K562 (cell line): ENCODE results near the gene PI4KA. TPM values are rescaled to one million over a fixed set of nuclear protein-coding genes. Genes with fewer than 3 reads are reported as not detected.

ENCODE experiments used
- ATAC-seq: fragments of 200-7000 bp; cut with Tn5 transposase; 3 replicates; pipeline ENCODE4 v1.9.1; 2020; ENCODE audit warnings: moderate library complexity
- BruUV-seq: library from RNA; stranded (reverse); fragments of 400-500 nt; replicated peaks from 2 replicates; lab custom pipeline; 2021; lab: Mats Ljungman, UMichigan
- CTCF ChIA-PET: fragments of 300-600 bp; formaldehyde crosslinking; extraction: SDS; loops from one replicate; lab custom pipeline; 2021; ENCODE audit warnings: low intra/inter-chr PET ratio; lab: Yijun Ruan, JAX
- POLR2A ChIA-PET: fragments of 300-600, 350-650 bp; sonication (Branson Sonifier 250); formaldehyde crosslinking; extraction: SDS; loops from one replicate; lab custom pipeline; 2021; ENCODE audit warnings: antibody characterized with exemption, inconsistent platforms; lab: Yijun Ruan, JAX
- DNase-seq, 4 experiments: peaks; one replicate each; pipeline versions ENCODE4 v3.0.0 to v3.0.0-alpha.2; 2011 to 2018; ENCODE audit warnings: low spot score in 3 of 4, mixed read lengths in 3 of 4; ENCODE audit errors: extremely low read depth in 1 of 4
- FAIRE-seq: peaks from 2 replicates; lab custom pipeline; 2011; peaks lifted over from hg19 to GRCh38; lab: Jason Lieb, UNC
- H2AFZ ChIP-seq: 2 replicates; pipeline ENCODE4 v1.6.0; 2011; ENCODE audit warnings: low read depth, low read length, control low read depth, inconsistent platforms
- H3K27ac ChIP-seq: fragments of 200-600 bp; 3 replicates; pipeline ENCODE4 v1.8.0; 2011; ENCODE audit warnings: low read depth, mild to moderate bottlenecking, control low read depth, inconsistent platforms, low read length, moderate library complexity, mixed read lengths; ENCODE audit errors: extremely low read depth
- H3K27me3 ChIP-seq, 2 experiments: fragments of 300-600 bp in 1 of 2; 2 replicates in 1 of 2; 3 replicates in 1 of 2; pipeline versions ENCODE4 v1.6.0 to v1.8.0; 2011; ENCODE audit warnings: inconsistent platforms in 2 of 2, low read length in 2 of 2, mild to moderate bottlenecking in 1 of 2, mixed read lengths in 1 of 2, moderate library complexity in 1 of 2; ENCODE audit not compliant: control insufficient read depth in 2 of 2, insufficient read depth in 2 of 2
- H3K36me3 ChIP-seq: fragments of 300-600 bp; 3 replicates; pipeline ENCODE4 v1.8.0; 2011; ENCODE audit warnings: mild to moderate bottlenecking, low read length, inconsistent platforms; ENCODE audit not compliant: control insufficient read depth, insufficient read depth
- H3K4me1 ChIP-seq, 2 experiments: fragments of 200-600 bp in 1 of 2; replicated peaks in 1 of 2; 2 replicates in 1 of 2; 3 replicates in 1 of 2; pipeline versions ENCODE4 v1.5.1 to v1.8.0; 2011; ENCODE audit warnings: inconsistent platforms in 2 of 2, low read length in 2 of 2, mild to moderate bottlenecking in 1 of 2, mixed read lengths in 1 of 2, moderate library complexity in 1 of 2; ENCODE audit not compliant: control insufficient read depth in 2 of 2, insufficient read depth in 2 of 2
- H3K4me2 ChIP-seq: 2 replicates; pipeline ENCODE4 v1.6.1; 2011; ENCODE audit warnings: low read length, control low read depth, inconsistent platforms, mixed read lengths; ENCODE audit not compliant: insufficient read depth
- H3K4me3 ChIP-seq: fragments of 200-600 bp; sonication (generic), shearing (Covaris generic); 2 replicates; pipeline ENCODE4 v1.5.1; 2016; ENCODE audit warnings: control low read depth, inconsistent platforms
- H3K79me2 ChIP-seq: fragments of 200-600 bp; 3 replicates; pipeline ENCODE4 v1.8.0; 2011; ENCODE audit warnings: low read length, inconsistent platforms; ENCODE audit not compliant: control insufficient read depth, insufficient read depth
- H3K9ac ChIP-seq, 2 experiments: 2 replicates each; pipeline versions ENCODE4 v1.6.0 to v1.6.1; 2011; ENCODE audit warnings: low read depth in 2 of 2, low read length in 2 of 2, control low read depth in 1 of 2, inconsistent platforms in 1 of 2, mild to moderate bottlenecking in 1 of 2, mixed read lengths in 1 of 2; ENCODE audit not compliant: insufficient read depth in 1 of 2
- H3K9me1 ChIP-seq: one replicate; pipeline ENCODE4 v1.6.0; 2011; ENCODE audit warnings: inconsistent platforms, mild to moderate bottlenecking, low read length, moderate library complexity; ENCODE audit not compliant: control insufficient read depth, insufficient read depth
- H3K9me3 ChIP-seq: replicated peaks from 2 replicates; pipeline ENCODE4 v1.5.1; 2011; ENCODE audit warnings: low read depth, low read length, inconsistent platforms; ENCODE audit not compliant: control insufficient read depth, insufficient read depth
- H4K20me1 ChIP-seq: replicated peaks from 2 replicates; pipeline ENCODE4 v1.6.1; 2011; ENCODE audit warnings: low read length, inconsistent platforms, mixed read lengths; ENCODE audit not compliant: control insufficient read depth, insufficient read depth
- E2F3 ChIP-seq: fragments of 250-450 bp; sonication (Bioruptor Pico); IDR thresholded peaks from 2 replicates; pipeline ENCODE4 v1.4.0; 2020; ENCODE audit warnings: mild to moderate bottlenecking
- E2F5 ChIP-seq: sonication (generic); formaldehyde crosslinking; IDR thresholded peaks from 2 replicates; pipeline ENCODE4 v1.8.0; 2022; ENCODE audit warnings: mild to moderate bottlenecking, missing genetic modification reagents
- GABPB1 ChIP-seq: sonication (generic); formaldehyde crosslinking; IDR thresholded peaks from 2 replicates; pipeline ENCODE4 v1.8.0; 2022; ENCODE audit warnings: mild to moderate bottlenecking, missing genetic modification reagents
- GATA2 ChIP-seq: sonication (generic); formaldehyde crosslinking; IDR thresholded peaks from 2 replicates; pipeline ENCODE4 v1.4.0; 2020; ENCODE audit warnings: mild to moderate bottlenecking, missing genetic modification reagents
- HNRNPK ChIP-seq: fragments of 200-400 bp; formaldehyde crosslinking; IDR thresholded peaks from one replicate; pipeline ENCODE4 v1.6.1; 2018; ENCODE audit warnings: mild to moderate bottlenecking, low read depth, low read length; ENCODE audit not compliant: poor library complexity, severe bottlenecking
- MAFK ChIP-seq: IDR thresholded peaks from 2 replicates; pipeline ENCODE4 v1.6.1; 2011; ENCODE audit warnings: low read length, improper control_type of control experiment
- MED1 ChIP-seq: sonication (generic); formaldehyde crosslinking; IDR thresholded peaks from 2 replicates; pipeline ENCODE4 v1.8.1; 2023; ENCODE audit warnings: missing genetic modification reagents, borderline replicate concordance
- POLR3G ChIP-seq: IDR thresholded peaks from 2 replicates; pipeline ENCODE4 v1.6.1; 2011; ENCODE audit not compliant: insufficient read length, insufficient replicate concordance; ENCODE audit errors: extremely low read depth
- PREB ChIP-seq: sonication (generic); formaldehyde crosslinking; IDR thresholded peaks from 2 replicates; pipeline ENCODE4 v1.8.1; 2023; ENCODE audit warnings: mild to moderate bottlenecking, missing genetic modification reagents
- SMARCE1 ChIP-seq: fragments of 450-650 bp; IDR thresholded peaks from 2 replicates; pipeline ENCODE4 v1.7.1; 2016; ENCODE audit warnings: mild to moderate bottlenecking
- TBP ChIP-seq: optimal IDR thresholded peaks from 2 replicates; pipeline ENCODE3; 2011; ENCODE audit warnings: low read depth, low read length, improper control_type of control experiment
- TSC22D4 ChIP-seq: fragments of 450-650 bp; IDR thresholded peaks from 2 replicates; pipeline ENCODE4 v1.6.1; 2016; ENCODE audit warnings: missing genetic modification characterization, missing biosample characterization, control low read depth
- ZNF133 ChIP-seq: fragments of 250-450 bp; sonication (Bioruptor Pico); IDR thresholded peaks from 2 replicates; pipeline ENCODE4 v1.4.0; 2020; ENCODE audit warnings: mild to moderate bottlenecking
- ZNF134 ChIP-seq: fragments of 250-450 bp; sonication (Bioruptor Pico); conservative IDR thresholded peaks from 2 replicates; pipeline ENCODE4 v1.4.0; 2020
- ZNF143 ChIP-seq: sonication (generic); formaldehyde crosslinking; IDR thresholded peaks from 2 replicates; pipeline ENCODE4 v1.9.0; 2022; ENCODE audit warnings: mild to moderate bottlenecking, missing genetic modification reagents
- ZNF408 ChIP-seq: fragments of 250-450 bp; sonication (Bioruptor Pico); IDR thresholded peaks from 2 replicates; pipeline ENCODE4 v1.4.0; 2020; ENCODE audit warnings: low read depth, mild to moderate bottlenecking, moderate library complexity
- WGBS: fragments of 100-300 bp; shearing (Covaris generic); methylation state at CpG from one replicate; pipeline ENCODE4 v1.1.6; 2016; ENCODE audit warnings: low coverage, mixed read lengths; ENCODE audit not compliant: insufficient coverage; ENCODE audit errors: missing lambda C conversion rate; 5-methylcytosine and 5-hydroxymethylcytosine counted together
- in situ Hi-C: fragments of 300-500 bp; cut with MboI; formaldehyde crosslinking; loops from 4 replicates; pipeline ENCODE4 v1.15.0; 2018; ENCODE audit warnings: inconsistent platforms, mixed read lengths
- intact Hi-C: fragments of 100-400 bp; cut with micrococcal nuclease; formaldehyde crosslinking; loops from 2 replicates; pipeline ENCODE4 v1.14.2; 2022
- polyA plus RNA-seq, 8 experiments: library from polyadenylated mRNA; depleted of rRNA in 4 of 8; stranded (reverse) in 5 of 8; unstranded in 3 of 8; fragments of >200 nt; fragmentation: Nextera tagmentation in 2 of 8; fragmentation: Illumina TruSeq in 1 of 8; extraction: Ambion mirVana in 2 of 8; extraction: Trizol in 1 of 8; gene quantifications; 2 replicates each; pipeline versions ENCODE4 v1.2.1 to v1.2.3, GENCODE V29; 2011 to 2014; ENCODE audit warnings: inconsistent platforms in 1 of 8, missing spikeins in 1 of 8
- total RNA-seq, 7 experiments: library from RNA; depleted of rRNA in 6 of 7; stranded (reverse); fragments of >200 nt in 6 of 7; fragmentation: Illumina TruSeq in 2 of 7; extraction: Trizol in 2 of 7; gene quantifications; 2 replicates each; pipeline versions ENCODE4 v1.2.1 to v1.2.3, GENCODE V29; 2011 to 2021; ENCODE audit warnings: low replicate concordance in 1 of 7
- TF ChIP-seq, protein P1 (sequence below), 2 experiments: fragments of 450-650 bp in 1 of 2; sonication (generic) in 1 of 2; formaldehyde crosslinking; conservative IDR thresholded peaks; 2 replicates each; pipeline versions ENCODE4 v1.4.0 to v1.8.1; 2020 to 2022; ENCODE audit warnings: mild to moderate bottlenecking in 1 of 2, missing genetic modification reagents in 1 of 2
- TF ChIP-seq, protein P2 (sequence below): fragments of 250-450 bp; sonication (Bioruptor Pico); IDR thresholded peaks from 2 replicates; pipeline ENCODE4 v1.8.0; 2022; ENCODE audit warnings: inconsistent platforms, mild to moderate bottlenecking, moderate library complexity, borderline replicate concordance

The PI4KA gene
- total and polyA plus RNA-seq, 9 of the 15 experiments (the other 6 are each of a cell fraction or from before 2014, with no cell fraction given), result 7.3 to 187 (median 84.7) TPM

DNA sequence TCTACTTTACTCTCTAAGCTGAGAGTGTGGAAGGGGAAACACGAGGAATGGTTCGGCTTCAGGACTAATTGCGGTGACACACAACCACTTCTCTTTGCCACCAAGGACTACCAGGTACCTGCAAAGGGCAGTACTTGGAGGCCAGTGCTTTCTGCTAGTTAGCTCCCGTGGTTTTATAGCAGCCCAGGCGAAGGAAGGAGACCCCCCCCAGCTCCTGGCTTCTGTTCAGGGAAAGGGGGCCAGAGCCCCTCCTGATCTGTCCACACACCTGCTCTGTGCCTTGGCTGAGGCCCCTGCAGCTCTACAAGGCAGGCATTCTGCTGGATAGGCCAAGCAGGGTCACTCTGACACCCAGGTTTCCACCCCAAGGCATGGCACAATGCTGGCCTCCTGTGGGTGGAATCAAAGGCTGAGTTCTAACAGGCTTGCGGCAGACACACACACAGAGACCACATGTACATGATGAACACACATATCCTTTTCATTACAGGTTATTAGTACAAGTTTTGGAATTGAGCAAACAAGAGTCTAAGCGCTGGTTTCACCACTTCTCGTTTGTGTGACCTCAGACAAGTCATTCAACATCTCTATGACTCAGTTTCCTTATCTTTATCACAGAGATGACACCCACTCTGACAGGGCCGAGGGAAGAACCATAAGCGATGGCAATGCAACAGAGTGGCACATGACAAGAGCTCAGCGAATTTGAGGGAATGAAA lies 77.2 kb downstream of the PI4KA start:
- in situ Hi-C loops, result loop anchor here (25.0 kb wide), 2 partner anchors 356 to 1944 kb away; no protein-coding TSS in a partner anchor
- POLR2A ChIA-PET, result interaction anchor here (0.7 to 2.0 kb wide), 6 partner anchors 9 to 35 kb away, joined by 3 to 9 read pairs (median 4); no protein-coding TSS in a partner anchor
- 49% methylated on average over 11 of the region's 11 CpGs for WGBS
- TF ChIP-seq GABPB1 (CRISPR knock-in tag), result no peak
- TF ChIP-seq ZNF133 (CRISPR knock-in tag), result 0 out of 2 replicates have a peak, but pooled peaks have one; percentile 37
- TF ChIP-seq E2F5 (CRISPR knock-in tag), result 0 out of 2 replicates have a peak, but pooled peaks have one; percentile 15
- TF ChIP-seq ZNF143 (CRISPR knock-in tag), result no peak
- no peak; the same call in 1 of the 2 replicates for TF ChIP-seq ZNF134 (CRISPR knock-in tag)
- no peak for TF ChIP-seq HNRNPK
- TF ChIP-seq POLR3G, result no peak
- TF ChIP-seq, protein P1, sequence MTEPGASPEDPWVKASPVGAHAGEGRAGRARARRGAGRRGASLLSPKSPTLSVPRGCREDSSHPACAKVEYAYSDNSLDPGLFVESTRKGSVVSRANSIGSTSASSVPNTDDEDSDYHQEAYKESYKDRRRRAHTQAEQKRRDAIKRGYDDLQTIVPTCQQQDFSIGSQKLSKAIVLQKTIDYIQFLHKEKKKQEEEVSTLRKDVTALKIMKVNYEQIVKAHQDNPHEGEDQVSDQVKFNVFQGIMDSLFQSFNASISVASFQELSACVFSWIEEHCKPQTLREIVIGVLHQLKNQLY (CRISPR knock-in tag; conservative IDR thresholded peaks at IDR 0.05), result 0 out of 4 replicates have a peak, but pooled peaks of 1 of the 2 experiments have one; percentile 12
- no peak for TF ChIP-seq MED1
- TF ChIP-seq ZNF408, result no peak
- no peak for TF ChIP-seq SMARCE1
- TF ChIP-seq TBP, result peak; percentile 41
- peak; percentile 69; the same call in 1 of the 2 replicates for TF ChIP-seq E2F3 (CRISPR knock-in tag)
- no peak for TF ChIP-seq GATA2
- TF ChIP-seq, protein P2, sequence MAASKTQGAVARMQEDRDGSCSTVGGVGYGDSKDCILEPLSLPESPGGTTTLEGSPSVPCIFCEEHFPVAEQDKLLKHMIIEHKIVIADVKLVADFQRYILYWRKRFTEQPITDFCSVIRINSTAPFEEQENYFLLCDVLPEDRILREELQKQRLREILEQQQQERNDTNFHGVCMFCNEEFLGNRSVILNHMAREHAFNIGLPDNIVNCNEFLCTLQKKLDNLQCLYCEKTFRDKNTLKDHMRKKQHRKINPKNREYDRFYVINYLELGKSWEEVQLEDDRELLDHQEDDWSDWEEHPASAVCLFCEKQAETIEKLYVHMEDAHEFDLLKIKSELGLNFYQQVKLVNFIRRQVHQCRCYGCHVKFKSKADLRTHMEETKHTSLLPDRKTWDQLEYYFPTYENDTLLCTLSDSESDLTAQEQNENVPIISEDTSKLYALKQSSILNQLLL (CRISPR knock-in tag), result no peak
- no peak for TF ChIP-seq PREB
- 0 out of 2 replicates have a peak, but pooled peaks have one; percentile 14 for TF ChIP-seq MAFK
- TF ChIP-seq TSC22D4 (tag), result no peak

More for the DNA sequence above, 77.2 kb downstream of the PI4KA start:
- Histone ChIP-seq H2AFZ (no peak overlapping the region), H3K9ac (peak overlapping the region in 1 of 2 experiments; percentile 51; a peak in 3 of 4 replicates), H3K79me2 (no peaks in the 10 kb centered on the region), H3K9me3 (no peaks in the 10 kb centered on the region), H3K4me2 (no peak overlapping the region), H3K4me1 (peaks cover 21 to 32% of the 10 kb centered on the region in 2 experiments), H3K27ac (no peak overlapping the region), H3K9me1 (peaks cover 12% of the 10 kb centered on the region), H3K36me3 (peaks cover 28% of the 10 kb centered on the region; the same call in 2 of the 3 replicates), H3K27me3 (no peaks in the 10 kb centered on the region), H4K20me1 (peaks cover 83% of the 10 kb centered on the region), H3K4me3 (no peak overlapping the region)
- no TSS peak for BruUV-seq
- DNase-seq (peak in 1 of 4 experiments; percentile 63), ATAC-seq (no peak), FAIRE-seq (no peak)
- CTCF ChIA-PET, result interaction anchor here (0.5 to 1.3 kb wide), 3 partner anchors 20 to 134 kb away, joined by 3 to 4 read pairs (median 3); no protein-coding TSS in a partner anchor
- intact Hi-C loops, result loop anchor here (5.0 kb wide), 2 partner anchors 39 to 174 kb away; no protein-coding TSS in a partner anchor
